ENCODE measurements around the gene STRADA.

DNA sequence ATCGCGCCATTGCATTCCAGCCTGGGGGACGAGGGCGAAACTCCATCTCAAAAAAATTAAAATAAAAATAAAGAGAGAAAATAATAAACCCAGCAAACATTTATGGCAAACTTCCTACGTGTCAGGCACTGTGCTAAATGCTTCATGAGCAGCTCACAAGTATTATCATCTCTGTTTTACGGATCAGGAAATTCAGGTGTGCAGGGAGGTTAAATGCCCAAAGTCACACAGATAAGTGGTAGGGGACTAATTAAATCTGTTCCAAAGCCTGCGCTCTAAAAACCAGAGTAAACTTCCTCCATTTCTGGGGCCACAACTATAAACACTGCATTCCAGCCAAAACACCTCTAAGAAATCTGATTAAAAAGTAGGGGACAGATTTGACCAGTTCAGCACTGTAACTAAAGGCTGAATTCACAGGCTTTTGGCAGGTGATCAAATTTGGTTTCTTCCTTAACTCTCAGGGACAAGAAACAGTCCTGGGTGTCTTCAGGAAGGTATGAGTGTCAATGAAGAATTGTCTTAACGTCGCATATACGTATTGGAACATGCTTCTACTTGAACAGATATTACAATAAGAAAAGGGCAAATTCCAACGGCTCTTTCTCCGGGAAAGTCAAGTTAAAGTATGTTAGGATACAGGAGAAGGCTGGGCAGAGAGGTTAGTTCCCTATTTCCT, 996 bp downstream of the STRADA start:
- TF ChIP-seq EP300 (IDR thresholded peaks at IDR 0.05) = no peak
- TF ChIP-seq, protein P1, sequence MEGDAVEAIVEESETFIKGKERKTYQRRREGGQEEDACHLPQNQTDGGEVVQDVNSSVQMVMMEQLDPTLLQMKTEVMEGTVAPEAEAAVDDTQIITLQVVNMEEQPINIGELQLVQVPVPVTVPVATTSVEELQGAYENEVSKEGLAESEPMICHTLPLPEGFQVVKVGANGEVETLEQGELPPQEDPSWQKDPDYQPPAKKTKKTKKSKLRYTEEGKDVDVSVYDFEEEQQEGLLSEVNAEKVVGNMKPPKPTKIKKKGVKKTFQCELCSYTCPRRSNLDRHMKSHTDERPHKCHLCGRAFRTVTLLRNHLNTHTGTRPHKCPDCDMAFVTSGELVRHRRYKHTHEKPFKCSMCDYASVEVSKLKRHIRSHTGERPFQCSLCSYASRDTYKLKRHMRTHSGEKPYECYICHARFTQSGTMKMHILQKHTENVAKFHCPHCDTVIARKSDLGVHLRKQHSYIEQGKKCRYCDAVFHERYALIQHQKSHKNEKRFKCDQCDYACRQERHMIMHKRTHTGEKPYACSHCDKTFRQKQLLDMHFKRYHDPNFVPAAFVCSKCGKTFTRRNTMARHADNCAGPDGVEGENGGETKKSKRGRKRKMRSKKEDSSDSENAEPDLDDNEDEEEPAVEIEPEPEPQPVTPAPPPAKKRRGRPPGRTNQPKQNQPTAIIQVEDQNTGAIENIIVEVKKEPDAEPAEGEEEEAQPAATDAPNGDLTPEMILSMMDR (IDR thresholded peaks at IDR 0.05) = no peak
